ENCODE data around the gene SVEP1. TPM values are rescaled to one million over a fixed set of nuclear protein-coding genes. Genes with fewer than 3 reads are reported as not detected.
"Not testable (repeated sequence)": the region's sequence is repeated elsewhere in the genome, so short reads cannot be mapped to it uniquely, and the experiment has no call there.

The SVEP1 gene
- total and polyA plus RNA-seq, 5 donors = 3.0 to 14.2 (median 8.2) TPM

DNA sequence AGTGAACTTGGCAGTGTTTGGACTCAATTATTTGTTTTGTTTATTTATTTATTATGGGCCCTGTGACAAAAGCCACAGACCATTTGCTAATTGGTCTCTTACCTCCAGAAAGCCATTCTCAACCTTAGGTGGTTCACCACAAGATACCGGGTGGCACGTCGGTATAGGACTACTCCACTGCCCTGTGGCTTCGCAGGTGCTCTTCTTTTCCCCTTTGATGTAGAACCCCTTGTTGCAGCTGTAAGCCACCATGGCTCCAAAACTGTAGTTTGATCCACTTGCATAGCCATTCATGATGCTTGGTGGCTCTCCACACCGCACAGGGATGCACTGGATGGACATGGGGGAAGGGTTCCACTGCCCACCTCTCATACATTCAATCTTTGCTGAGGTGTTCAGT, 168.6 kb downstream of the SVEP1 start:
- DNase-seq (no peak), ATAC-seq (no peak)
- Histone ChIP-seq H3K4me3 (ENCODE audit: low read length) (no peak overlapping the region), H3K9me3 (ENCODE audit: control insufficient read depth, low read length) (no peaks in the 10 kb centered on the region), H3K4me1 (ENCODE audit: control insufficient read depth, insufficient read depth, low read length) (no peaks in the 10 kb centered on the region), H3K27ac (ENCODE audit: low read length) (no peak overlapping the region), H3K27me3 (ENCODE audit: control insufficient read depth, insufficient read depth) (no peaks in the 10 kb centered on the region)
- 92% methylated on average over 5 of the region's 5 CpGs for WGBS
- intact Hi-C loops (cut with DNase I) = no loop called here

DNA sequence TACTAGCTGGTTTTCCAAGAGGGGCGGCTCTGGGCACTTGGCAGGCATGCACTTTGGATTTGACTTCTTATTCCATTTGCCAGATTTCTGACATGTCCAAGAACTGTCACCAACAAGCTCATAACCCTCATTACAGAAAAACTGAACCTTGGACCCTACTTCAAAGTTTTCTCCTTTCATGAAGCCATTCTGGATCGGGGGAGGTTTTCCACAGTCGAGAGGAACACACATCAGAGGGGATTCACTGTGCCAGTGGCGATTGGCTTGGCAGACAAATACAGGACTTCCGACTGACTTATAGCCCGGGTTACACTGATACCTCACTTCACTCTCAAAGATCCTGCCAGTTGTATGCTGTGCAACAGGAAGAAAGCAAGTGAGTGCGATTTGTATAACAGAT, 170.9 kb downstream of the SVEP1 start:
- ATAC-seq (no peak), DNase-seq (no peak)
- Histone ChIP-seq H3K4me3 (ENCODE audit: low read length) (no peak overlapping the region), H3K9me3 (ENCODE audit: control insufficient read depth, low read length) (no peaks in the 10 kb centered on the region), H3K4me1 (ENCODE audit: control insufficient read depth, insufficient read depth, low read length) (no peaks in the 10 kb centered on the region), H3K27me3 (ENCODE audit: control insufficient read depth, insufficient read depth) (no peaks in the 10 kb centered on the region), H3K27ac (ENCODE audit: low read length) (no peak overlapping the region)
- 75% methylated on average over 7 of the region's 7 CpGs for WGBS
- intact Hi-C loops (cut with DNase I) = no loop called here

DNA sequence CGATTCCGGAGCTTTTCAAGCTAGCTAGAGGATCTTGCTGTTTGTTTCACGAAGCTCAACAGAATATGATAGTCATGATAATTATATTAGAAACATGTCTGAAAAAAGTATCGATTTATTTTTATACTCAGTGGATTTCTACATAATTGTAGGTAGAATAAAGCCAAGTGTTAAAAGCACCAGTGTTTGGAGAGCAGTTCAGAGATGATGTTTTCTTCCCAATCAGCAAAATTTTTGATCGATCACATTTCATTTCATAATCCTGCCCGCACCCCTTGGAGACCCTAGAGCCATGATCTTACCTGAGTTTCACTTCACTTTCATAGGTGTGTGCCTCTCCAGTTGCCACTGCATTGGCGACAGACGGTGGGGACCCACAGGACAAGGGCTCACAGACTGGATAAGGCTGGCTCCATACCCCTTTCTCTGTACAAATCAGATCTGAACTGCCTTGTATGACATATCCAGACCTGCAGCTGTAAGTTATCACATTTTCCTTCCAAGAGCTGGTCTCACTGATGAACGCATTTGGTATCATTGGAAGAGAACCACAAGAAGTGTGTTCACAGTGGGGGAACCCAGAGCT, 173.6 kb downstream of the SVEP1 start:
- no peak overlapping the region for H3K27ac ChIP-seq (ENCODE audit: low read length)
- no peaks in the 10 kb centered on the region for H3K9me3 ChIP-seq (ENCODE audit: control insufficient read depth, low read length)
- DNase-seq (no peak), ATAC-seq (no peak)
- no peaks in the 10 kb centered on the region for H3K27me3 ChIP-seq (ENCODE audit: control insufficient read depth, insufficient read depth)
- H3K4me1 ChIP-seq (ENCODE audit: control insufficient read depth, insufficient read depth, low read length) = no peaks in the 10 kb centered on the region
- intact Hi-C loops (cut with DNase I) = no loop called here
- 80% methylated on average over 9 of the region's 9 CpGs for WGBS
- no peak overlapping the region for H3K4me3 ChIP-seq (ENCODE audit: low read length)

DNA sequence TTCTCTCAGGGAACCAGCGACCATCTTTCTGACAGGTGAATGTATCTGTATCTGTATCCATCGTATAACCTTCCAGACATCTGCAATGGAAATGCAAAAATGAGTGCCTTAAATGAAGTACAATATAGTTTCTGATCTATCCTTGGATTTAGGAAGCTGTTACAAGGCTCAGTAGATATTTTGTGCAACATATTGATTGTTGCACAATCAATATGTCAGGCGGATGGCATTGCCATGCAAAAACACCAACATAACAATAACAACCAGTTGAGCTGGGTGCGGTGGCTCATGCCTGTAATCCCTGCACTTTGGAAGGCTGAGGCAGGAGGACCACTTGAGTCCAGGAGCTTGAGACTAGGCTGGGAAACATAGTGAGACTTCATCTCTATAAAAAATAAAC, 175.1 kb downstream of the SVEP1 start:
- Histone ChIP-seq H3K27ac (ENCODE audit: low read length) (no peak overlapping the region), H3K4me1 (ENCODE audit: control insufficient read depth, insufficient read depth, low read length) (no peaks in the 10 kb centered on the region), H3K27me3 (ENCODE audit: control insufficient read depth, insufficient read depth) (no peaks in the 10 kb centered on the region), H3K9me3 (ENCODE audit: control insufficient read depth, low read length) (no peaks in the 10 kb centered on the region), H3K4me3 (ENCODE audit: low read length) (no peak overlapping the region)
- WGBS = 93% methylated on average over 4 of the region's 4 CpGs
- intact Hi-C loops (cut with DNase I) = no loop called here
- DNase-seq (no peak), ATAC-seq (no peak)

DNA sequence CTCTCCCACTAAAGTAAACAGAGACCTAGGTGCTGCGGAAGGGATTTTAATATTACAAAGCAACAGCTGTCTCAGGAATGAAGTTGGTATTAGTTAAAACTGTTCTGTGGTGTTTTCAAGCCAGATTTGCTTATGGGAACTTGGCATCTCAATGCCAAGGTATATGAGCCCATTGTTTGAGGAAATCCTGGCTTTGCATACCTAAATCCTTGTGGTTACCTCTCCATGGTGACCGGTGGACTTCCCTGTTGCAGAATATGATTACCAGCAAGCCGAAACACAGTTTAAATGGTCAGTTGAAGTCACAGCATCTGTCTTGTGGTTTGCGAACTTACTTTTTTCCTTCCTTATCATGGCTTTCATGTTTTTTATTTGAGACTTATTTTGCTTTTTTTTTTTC, 179.6 kb downstream of the SVEP1 start:
- H3K27ac ChIP-seq (ENCODE audit: low read length) = no peak overlapping the region
- no peaks in the 10 kb centered on the region for H3K4me1 ChIP-seq (ENCODE audit: control insufficient read depth, insufficient read depth, low read length)
- intact Hi-C loops (cut with DNase I) = no loop called here
- no peak overlapping the region for H3K4me3 ChIP-seq (ENCODE audit: low read length)
- WGBS = 91% methylated on average over 4 of the region's 4 CpGs
- no peak for DNase-seq
- H3K9me3 ChIP-seq (ENCODE audit: control insufficient read depth, low read length) = no peaks in the 10 kb centered on the region
- H3K27me3 ChIP-seq (ENCODE audit: control insufficient read depth, insufficient read depth) = no peaks in the 10 kb centered on the region
- ATAC-seq = no peak

DNA sequence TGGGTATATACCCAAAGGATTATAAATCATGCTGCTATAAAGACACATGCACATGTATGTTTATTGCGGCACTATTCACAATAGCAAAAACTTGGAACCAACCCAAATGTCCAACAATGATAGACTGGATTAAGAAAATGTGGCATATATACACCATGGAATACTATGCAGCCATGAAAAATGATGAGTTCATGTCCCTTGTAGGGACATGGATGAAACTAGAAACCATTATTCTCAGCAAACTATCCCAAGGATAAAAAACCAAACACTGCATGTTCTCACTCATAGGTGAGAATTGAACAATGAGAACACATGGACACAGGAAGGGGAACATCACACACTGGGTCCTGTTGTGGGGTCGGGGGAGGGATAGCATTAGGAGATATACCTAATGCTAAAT, 180.5 kb downstream of the SVEP1 start:
- WGBS = 93% methylated on average over 1 of the region's 2 CpGs
- intact Hi-C loops (cut with DNase I); H3K9me3 ChIP-seq (ENCODE audit: control insufficient read depth, low read length): not testable (repeated sequence)

DNA sequence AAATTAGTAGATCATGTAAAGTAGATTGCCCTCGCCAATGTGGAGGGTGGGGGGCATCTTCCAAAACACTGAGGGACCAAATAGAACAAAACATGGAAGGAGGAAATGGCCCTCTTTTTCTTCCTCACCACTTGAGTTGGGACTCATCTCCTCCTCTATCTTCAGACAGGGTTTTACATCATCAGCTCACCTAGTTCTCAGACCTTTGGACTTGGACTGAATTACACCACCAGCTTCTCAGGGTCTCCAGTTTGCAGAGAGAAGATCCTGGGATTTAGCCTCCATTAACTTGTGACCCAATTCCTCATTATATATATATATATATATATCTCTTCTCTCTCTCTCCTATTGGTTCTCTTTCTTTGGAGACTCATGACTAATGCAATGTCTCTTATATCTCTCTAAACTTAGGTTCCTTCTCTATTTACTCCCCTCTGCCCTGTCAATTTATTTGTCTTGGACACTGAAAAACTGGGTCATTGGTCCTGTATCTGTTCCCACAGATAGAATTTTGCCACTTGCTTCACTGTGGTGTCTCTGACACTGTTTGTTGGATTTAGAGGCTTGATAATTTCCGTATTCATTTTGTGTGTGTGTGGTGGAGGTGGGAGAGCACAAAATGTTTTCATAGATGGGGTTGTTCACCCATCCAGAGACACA, 187.6 kb downstream of the SVEP1 start:
- no peak overlapping the region for H3K4me3 ChIP-seq (ENCODE audit: low read length)
- H3K27ac ChIP-seq (ENCODE audit: low read length) = no peak overlapping the region
- intact Hi-C loops (cut with DNase I) = no loop called here
- WGBS = 83% methylated on average over 2 of the region's 2 CpGs
- ATAC-seq (no peak), DNase-seq (no peak)
- no peaks in the 10 kb centered on the region for H3K4me1 ChIP-seq (ENCODE audit: control insufficient read depth, insufficient read depth, low read length)
- no peaks in the 10 kb centered on the region for H3K9me3 ChIP-seq (ENCODE audit: control insufficient read depth, low read length)
- H3K27me3 ChIP-seq (ENCODE audit: control insufficient read depth, insufficient read depth) = no peaks in the 10 kb centered on the region

More for the DNA sequence above, 180.5 kb downstream of the SVEP1 start:
- not testable (repeated sequence) for H3K4me3 ChIP-seq (ENCODE audit: low read length); ATAC-seq; H3K4me1 ChIP-seq (ENCODE audit: control insufficient read depth, insufficient read depth, low read length); H3K27me3 ChIP-seq (ENCODE audit: control insufficient read depth, insufficient read depth); H3K27ac ChIP-seq (ENCODE audit: low read length); DNase-seq

DNA sequence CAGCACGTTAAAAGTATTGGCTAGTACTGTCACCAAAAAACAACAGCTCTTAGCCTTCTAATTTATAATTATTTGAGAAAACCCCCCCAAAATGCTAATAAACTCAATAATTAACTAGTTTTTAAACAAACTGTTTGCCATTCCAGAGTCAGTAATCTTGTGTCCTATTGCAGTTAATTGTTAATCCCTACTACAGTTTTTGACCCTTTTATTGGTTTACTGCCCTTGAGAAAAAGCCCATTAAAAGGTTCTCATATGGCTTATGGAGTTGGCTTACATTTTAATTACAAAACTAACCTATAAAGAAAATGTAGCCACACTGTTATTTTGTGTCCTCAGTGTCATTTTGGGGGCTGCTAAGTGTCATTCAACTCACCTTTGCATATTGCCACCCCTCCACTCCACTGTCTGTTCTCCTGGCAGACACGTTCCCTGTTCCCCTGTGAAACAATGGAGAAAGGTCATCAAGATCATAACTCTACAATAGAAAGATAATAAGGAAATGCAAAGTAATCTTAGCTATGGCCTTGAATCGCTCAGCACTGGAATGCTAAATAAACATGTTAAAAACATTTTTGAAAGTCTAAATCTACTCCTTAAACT, 190.3 kb downstream of the SVEP1 start:
- ATAC-seq (no peak), DNase-seq (no peak)
- Histone ChIP-seq H3K9me3 (ENCODE audit: control insufficient read depth, low read length) (no peaks in the 10 kb centered on the region), H3K27me3 (ENCODE audit: control insufficient read depth, insufficient read depth) (no peaks in the 10 kb centered on the region), H3K4me3 (ENCODE audit: low read length) (no peak overlapping the region), H3K27ac (ENCODE audit: low read length) (no peak overlapping the region), H3K4me1 (ENCODE audit: control insufficient read depth, insufficient read depth, low read length) (no peaks in the 10 kb centered on the region)
- WGBS = 65% methylated on average over 3 of the region's 3 CpGs
- intact Hi-C loops (cut with DNase I) = no loop called here

DNA sequence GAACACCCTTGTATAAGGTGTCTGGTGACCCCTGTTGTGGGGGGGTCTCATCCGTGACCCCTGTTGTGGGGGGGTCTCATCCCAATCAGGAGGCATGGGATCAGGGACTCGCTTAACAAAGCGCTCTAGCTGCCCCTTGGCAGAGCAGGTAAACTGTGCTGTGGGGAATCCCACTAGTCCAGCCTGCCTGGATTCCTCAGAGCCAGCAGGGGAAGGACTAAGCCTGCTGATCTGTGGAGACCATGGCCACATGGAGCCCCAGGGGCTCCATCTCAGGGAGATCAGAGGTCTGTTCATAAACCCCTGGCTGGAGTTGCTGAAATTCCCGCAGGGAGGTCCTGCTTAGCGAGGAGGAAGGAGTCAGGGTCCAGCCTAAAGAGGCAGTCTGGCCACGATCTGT, 196.1 kb downstream of the SVEP1 start:
- 94% methylated on average over 6 of the region's 6 CpGs for WGBS
- H3K4me1 ChIP-seq (ENCODE audit: control insufficient read depth, insufficient read depth, low read length) = no peaks in the 10 kb centered on the region
- DNase-seq = no peak
- no peak for ATAC-seq
- no peaks in the 10 kb centered on the region for H3K27me3 ChIP-seq (ENCODE audit: control insufficient read depth, insufficient read depth)
- no peaks in the 10 kb centered on the region for H3K9me3 ChIP-seq (ENCODE audit: control insufficient read depth, low read length)
- intact Hi-C loops (cut with DNase I) = no loop called here
- H3K4me3 ChIP-seq (ENCODE audit: low read length) = no peak overlapping the region
- no peak overlapping the region for H3K27ac ChIP-seq (ENCODE audit: low read length)

DNA sequence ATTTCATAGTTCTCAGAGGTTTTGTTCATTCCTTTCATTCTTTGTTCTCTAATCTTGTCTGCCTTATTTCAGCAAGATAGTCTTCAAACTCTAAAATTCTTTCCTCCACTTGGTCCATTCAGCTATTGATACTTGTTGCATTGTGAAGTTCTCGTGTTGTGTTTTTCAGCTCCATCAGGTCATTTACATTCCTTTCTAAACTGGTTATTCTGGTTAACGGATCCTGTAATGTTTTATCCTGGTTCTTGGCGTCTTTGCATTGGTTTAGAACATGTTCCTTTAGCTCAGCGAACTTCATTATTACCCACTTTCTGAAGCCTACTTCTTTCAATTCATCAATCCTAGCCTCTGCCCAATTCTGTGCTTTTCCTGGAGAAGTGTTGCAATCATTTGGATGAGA, 196.8 kb downstream of the SVEP1 start:
- no peaks in the 10 kb centered on the region for H3K9me3 ChIP-seq (ENCODE audit: control insufficient read depth, low read length)
- no peaks in the 10 kb centered on the region for H3K4me1 ChIP-seq (ENCODE audit: control insufficient read depth, insufficient read depth, low read length)
- no peaks in the 10 kb centered on the region for H3K27me3 ChIP-seq (ENCODE audit: control insufficient read depth, insufficient read depth)
- H3K27ac ChIP-seq (ENCODE audit: low read length) = no peak overlapping the region
- no peak for ATAC-seq
- intact Hi-C loops (cut with DNase I) = no loop called here
- WGBS = 91% methylated on average over 4 of the region's 4 CpGs
- H3K4me3 ChIP-seq (ENCODE audit: low read length) = no peak overlapping the region
- DNase-seq = no peak

DNA sequence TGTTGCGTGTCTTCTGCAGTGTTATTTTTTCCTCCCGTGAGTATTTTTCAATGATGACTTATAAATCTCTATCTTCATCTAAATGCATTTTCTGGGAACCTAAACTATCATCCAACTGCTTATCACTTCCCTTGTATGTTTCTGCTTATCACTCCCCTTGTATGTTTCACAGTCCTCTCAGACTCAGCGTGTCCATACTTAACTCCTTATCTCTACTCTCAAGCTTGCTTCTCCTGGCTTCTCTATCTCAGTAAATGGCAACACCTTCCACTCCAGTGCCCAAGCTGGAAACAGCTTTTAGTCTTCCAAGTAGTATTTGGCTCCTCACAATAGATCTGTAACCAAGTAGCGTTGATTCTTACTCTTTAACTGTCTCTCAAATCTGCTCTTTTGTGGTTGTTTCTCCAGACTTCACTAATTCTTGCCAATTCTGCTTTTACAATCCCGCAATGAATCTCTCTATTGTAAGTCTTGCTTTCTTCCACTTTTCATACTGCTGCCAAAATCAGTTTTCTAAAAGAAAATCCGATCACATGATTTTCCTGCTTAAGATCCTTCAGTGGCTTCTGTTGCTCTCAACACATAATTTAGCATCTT, 208.0 kb downstream of the SVEP1 start:
- no peak for DNase-seq

More for the DNA sequence above, 208.0 kb downstream of the SVEP1 start:
- intact Hi-C loops (cut with DNase I) = no loop called here
- WGBS = 28% methylated on average over 6 of the region's 6 CpGs
- H3K9me3 ChIP-seq (ENCODE audit: control insufficient read depth, low read length) = no peaks in the 10 kb centered on the region
- no peak overlapping the region for H3K27ac ChIP-seq (ENCODE audit: low read length)
- H3K4me3 ChIP-seq (ENCODE audit: low read length) = no peak overlapping the region
- H3K4me1 ChIP-seq (ENCODE audit: control insufficient read depth, insufficient read depth, low read length) = peaks cover 1% of the 10 kb centered on the region
- no peak for ATAC-seq
- H3K27me3 ChIP-seq (ENCODE audit: control insufficient read depth, insufficient read depth) = no peaks in the 10 kb centered on the region
